Measurements from ENCODE around the gene CILP2. TPM values are rescaled to one million over a fixed set of nuclear protein-coding genes. Genes with fewer than 3 reads are reported as not detected.

CILP2 gene
- polyA plus RNA-seq, 4 donors, result 0.13 to 0.20 (median 0.16) TPM

DNA sequence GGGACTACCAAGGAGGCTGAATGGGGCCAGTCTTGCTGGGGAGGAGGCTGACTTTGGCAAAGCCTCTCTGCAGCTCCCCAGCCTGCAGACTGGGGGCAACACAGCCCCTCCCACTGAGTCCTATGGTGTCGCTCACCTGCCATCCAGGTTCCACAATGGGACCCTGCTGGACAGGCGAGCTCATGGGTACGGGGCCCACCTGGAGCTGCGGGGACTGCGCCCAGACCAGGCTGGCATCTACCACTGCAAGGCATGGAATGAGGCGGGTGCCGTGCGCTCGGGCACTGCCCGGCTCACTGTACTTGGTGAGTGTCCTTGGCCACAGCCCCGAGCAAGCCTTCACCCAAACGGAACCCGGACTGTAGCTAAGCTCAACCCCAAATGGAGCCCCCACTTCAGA, 5.0 kb downstream of the CILP2 start:
- no peak for DNase-seq (ENCODE audit: low read depth in 4 of 4, low spot score in 3 of 4)

DNA sequence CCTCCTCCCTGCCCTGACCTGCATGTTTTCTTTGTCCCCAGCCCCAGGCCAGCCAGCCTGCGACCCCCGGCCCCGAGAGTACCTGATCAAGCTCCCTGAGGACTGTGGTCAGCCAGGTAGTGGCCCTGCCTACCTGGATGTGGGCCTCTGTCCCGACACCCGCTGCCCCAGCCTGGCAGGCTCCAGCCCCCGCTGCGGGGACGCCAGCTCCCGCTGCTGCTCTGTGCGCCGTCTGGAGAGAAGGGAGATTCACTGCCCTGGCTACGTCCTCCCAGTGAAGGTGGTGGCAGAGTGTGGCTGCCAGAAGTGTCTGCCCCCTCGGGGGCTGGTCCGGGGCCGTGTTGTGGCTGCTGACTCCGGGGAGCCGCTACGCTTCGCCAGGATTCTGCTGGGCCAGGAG, 5.6 kb downstream of the CILP2 start:
- no peak for DNase-seq (ENCODE audit: low read depth in 4 of 4, low spot score in 3 of 4)

DNA sequence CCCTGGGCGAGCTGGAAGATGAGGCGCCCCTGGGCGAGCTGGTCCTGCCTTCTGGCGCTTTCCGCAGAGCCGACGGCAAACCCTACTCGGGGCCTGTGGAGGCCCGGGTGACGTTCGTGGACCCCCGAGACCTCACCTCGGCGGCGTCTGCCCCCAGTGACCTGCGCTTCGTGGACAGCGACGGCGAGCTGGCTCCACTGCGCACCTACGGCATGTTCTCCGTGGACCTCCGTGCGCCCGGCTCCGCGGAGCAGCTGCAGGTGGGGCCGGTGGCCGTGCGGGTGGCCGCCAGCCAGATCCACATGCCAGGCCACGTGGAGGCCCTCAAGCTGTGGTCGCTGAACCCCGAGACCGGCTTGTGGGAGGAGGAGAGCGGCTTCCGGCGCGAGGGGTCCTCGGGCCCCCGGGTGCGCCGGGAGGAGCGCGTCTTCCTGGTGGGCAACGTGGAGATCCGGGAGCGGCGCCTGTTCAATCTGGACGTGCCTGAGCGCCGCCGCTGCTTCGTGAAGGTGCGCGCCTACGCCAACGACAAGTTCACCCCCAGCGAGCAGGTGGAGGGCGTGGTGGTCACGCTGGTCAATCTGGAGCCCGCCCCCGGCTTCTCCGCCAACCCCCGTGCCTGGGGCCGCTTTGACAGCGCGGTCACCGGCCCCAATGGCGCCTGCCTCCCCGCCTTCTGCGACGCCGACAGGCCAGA, 6.3 kb downstream of the CILP2 start:
- no peak for DNase-seq (ENCODE audit: low read depth in 4 of 4, low spot score in 3 of 4)

DNA sequence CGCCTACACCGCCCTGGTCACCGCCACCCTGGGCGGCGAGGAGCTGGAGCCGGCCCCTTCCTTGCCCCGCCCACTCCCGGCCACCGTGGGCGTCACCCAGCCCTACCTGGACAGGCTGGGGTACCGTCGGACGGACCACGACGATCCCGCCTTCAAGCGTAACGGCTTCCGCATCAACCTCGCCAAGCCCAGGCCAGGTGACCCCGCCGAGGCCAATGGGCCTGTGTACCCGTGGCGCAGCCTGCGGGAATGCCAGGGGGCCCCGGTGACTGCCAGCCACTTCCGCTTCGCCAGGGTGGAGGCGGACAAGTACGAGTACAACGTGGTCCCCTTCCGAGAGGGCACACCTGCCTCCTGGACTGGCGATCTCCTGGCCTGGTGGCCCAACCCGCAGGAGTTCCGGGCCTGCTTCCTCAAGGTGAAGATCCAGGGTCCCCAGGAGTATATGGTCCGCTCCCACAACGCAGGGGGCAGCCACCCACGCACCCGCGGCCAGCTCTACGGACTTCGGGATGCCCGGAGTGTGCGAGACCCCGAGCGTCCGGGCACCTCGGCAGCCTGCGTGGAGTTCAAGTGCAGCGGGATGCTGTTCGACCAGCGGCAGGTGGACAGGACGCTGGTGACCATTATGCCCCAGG, 7.0 kb downstream of the CILP2 start:
- DNase-seq (ENCODE audit: low read depth in 4 of 4, low spot score in 3 of 4), result no peak

DNA sequence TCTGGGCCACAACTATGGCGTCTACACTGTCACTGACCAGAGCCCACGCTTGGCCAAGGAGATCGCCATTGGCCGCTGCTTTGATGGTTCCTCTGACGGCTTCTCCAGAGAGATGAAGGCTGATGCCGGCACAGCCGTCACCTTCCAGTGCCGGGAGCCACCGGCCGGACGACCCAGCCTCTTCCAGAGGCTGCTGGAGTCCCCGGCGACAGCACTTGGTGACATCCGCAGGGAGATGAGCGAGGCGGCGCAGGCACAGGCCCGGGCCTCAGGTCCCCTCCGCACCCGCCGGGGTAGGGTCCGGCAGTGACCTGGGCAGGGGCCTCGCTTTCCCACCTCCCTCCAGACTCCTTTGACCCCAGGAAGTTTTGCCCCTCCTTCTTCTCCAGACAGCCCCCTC, 7.6 kb downstream of the CILP2 start:
- DNase-seq (ENCODE audit: low read depth in 4 of 4, low spot score in 3 of 4), result no peak

DNA sequence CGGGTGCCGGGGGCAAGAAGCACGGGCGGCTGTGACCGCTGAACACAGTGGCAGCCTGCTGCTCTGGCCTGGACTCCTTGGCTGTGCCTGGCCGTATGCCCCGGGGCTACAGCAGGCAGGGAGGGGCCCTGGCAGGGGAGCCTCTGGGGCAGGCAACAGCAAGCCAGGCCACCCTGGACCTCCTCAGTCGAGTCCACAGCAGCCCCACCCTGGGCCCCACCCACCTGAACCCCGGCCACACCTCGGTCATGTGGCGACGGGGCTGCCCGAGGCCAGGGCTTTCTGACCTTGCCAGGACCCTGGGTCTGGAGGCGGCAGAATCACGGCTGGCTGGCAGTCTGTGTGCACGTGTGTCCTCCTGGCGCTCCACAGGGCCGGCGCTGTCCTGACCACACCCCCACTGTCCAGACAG, 8.7 kb downstream of the CILP2 start:
- DNase-seq (ENCODE audit: low read depth in 4 of 4, low spot score in 3 of 4), result no peak

DNA sequence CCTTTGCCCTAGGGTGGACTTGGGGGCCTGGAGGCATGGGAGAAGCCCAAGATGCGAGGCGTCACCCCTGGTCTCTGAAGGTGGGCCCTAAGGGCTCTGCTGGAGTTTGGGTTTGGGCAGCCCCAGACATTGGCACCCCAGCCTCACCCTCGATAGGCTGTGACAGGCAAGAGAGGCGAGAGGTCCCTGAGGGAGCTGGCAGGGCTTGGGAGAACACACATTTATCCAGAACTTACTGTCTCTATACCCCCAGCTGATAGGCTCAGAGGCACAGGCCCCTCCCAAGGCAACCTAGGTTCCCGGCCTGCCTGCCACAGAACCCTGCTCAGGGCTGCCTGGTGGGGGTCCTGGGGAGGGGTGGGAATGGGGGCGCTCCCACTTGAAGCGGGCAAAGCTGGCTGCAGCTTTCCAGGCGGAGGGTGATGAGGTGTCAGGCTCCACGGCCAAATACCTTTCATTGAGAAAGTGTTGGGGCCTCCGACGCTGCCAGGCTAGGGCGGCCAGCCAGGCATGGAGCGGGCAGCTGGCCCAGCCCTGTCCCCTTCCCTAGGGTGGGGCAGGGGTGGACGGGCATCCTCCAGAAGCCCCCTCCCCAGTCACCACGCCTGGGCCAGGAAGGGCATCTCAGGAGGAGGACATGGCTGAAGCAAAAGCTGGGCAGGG, 9.7 kb downstream of the CILP2 start:
- DNase-seq (ENCODE audit: low read depth in 4 of 4, low spot score in 3 of 4), result no peak

DNA sequence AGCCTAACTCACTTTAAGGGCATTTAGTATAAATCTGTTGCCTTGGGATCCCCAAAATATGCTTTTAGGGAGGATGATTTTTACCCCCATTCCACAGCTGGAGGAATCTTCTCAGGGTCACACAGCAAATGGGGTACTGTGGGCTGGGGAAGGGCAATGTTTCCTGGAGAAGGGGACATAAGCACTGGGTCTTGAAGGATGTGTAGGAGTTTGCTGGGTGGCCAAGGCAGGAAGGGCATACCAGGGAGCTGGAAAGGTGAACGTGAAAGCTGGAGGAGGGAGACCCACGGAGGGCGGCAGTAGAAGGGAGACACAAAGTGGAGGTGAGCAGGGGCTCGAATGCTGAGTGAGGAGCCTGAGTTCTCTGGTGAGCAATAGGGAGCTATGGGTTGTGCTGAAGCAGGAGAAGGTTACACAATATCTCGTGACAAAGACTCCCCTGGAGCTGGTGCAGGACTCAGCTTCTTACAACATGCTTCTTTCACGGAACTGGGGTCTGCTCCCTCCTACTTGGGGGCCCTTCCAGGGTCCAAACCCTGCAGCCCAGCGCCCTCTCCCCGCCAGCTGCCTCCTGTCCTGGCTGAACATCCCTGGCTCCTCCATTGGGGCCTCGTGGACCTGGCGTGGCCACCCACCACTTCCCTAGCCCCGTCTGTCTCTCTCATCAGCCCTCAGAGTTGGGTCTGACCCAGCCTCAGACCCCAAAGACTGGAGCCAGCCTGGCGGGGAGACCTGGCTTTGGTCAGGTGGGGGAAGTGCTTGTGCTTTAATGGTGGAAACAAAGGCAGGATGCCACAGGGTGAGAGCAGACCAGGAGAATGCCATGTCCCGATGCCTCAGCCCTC, 11.1 kb downstream of the CILP2 start:
- DNase-seq (ENCODE audit: low read depth in 4 of 4, low spot score in 3 of 4), result no peak

DNA sequence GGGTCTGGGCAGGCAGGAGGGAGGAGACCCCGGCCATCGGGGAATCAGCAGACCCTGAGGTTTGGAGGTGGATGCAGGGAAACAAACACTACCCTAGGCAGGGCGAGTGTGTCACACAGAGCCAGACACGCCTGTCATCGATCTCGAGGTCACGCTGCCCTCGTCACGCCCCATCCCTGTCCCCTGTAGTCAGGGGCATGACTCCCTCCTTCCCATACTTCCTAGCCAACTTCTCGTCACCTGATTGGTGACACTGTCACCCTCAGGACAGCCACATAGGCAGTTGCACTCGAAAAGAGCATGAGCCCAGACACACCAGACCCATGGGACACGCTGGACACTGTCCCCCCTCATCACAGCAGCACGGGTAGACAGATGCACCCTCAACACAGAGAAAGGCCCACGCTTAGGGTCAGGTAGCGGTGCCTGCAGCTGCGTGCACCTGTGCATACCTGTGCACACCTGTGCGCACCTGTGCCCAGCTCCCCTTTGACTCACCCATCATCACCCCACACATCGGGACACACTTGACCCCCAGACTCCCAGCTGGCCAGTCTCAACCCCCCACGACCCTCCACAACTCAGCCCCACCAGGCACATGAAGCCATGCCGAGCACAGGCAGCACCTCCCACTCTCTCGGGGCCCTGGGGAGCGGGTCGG, 11.9 kb downstream of the CILP2 start:
- DNase-seq (ENCODE audit: low read depth in 4 of 4, low spot score in 3 of 4), result no peak

DNA sequence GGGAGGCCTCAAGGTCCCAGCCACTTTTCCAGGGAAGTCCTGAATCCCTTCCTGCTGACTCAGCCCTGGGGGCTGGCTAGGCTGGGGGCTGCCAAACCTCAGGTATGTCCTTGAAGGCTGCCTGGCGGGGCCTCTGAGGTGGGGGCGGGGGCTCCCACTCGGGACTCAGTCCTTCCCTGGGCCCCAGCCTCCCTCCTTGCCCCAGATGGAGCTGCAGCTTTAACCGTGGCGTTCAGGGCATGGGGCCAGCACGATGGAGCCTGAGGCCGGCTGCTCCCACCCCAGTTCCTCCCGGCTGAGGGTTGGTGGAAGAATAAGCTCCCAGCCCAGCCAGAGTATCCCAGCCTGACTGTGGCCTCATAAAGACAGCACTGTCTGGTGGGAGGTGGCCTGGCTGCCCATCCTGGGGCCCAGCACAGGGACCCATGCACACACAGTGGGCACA, 12.4 kb downstream of the CILP2 start:
- DNase-seq (ENCODE audit: low read depth in 4 of 4, low spot score in 3 of 4), result no peak

DNA sequence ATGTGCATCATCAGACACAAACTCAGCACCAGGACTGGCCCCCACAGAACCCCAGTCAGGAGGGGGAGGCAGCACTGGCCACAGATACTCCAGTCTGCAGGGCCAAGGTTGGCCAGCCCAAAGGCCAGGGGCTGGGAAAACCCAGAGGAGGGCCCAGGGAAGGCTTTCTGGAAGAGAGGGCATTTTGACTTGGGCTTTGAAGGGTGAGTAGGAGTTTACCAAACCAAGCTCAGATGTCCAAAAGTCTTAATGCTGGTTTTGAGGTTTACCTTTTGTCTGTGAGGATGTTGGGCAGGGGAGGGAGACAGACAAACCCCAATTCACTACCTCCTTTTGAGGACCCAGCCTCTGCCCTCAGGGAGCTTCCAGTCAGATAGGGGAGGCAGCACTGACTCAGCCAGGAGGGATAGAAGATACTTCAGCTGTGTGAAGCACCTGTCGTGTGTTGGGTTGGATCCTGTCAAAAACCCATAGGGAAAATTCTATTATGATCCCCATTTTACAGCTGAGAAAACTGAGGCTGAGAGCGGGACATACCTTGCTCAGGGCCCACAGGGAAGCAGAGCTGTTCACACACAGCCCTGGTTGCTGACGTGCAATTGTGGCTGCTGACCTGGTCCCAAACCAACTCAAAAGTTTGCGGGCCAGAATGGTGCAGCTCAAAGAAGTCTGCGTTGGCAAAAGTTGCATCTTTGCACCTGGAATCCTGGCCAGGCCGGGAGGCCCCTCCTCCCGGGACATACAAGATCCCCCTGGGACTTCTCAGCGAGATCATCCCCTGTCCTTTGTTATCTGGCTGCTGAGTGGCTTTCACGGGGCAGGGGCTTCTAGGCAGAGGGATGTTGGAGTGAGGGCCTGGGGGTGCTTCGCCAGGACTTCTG, 13.1 kb downstream of the CILP2 start:
- no peak for DNase-seq (ENCODE audit: low read depth in 4 of 4, low spot score in 3 of 4)

DNA sequence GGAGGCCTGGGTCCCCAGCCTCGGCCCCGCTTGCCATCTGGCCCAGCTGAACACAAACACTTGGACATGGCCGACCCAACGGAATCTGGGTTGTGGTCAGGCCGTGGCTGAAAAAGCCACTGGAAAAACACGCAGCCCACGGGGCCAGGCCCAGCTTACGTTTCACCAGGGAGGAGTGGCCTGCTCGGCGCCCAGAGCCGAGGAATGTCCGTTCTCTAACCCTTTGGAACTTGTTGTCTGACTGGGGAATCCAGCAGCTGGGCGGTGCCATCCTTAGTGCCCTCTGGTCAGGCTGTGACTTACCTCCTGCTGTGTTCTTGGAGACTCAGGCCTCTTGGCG, 13.8 kb downstream of the CILP2 start:
- DNase-seq (ENCODE audit: low read depth in 4 of 4, low spot score in 3 of 4), result no peak

DNA sequence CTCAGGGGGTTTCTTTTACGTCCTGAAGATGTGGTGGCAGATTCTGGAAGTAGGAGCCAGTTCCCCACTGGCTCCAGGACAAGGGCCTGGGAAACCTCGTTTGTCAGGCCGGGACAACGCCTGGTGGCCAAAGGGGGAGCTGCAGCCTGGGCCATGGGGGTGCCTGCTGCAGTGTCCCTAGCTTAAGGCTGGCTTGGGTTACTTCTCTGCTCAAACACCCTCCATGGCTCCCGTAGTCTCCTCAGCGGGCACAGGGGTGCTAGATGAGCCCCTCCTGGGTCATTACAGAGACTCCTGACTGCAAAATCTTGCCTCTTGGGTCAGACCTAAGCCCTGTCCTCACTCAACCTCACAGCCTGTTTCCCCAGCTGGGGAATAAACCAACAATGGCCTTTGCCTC, 14.7 kb downstream of the CILP2 start:
- DNase-seq (ENCODE audit: low read depth in 4 of 4, low spot score in 3 of 4), result no peak

DNA sequence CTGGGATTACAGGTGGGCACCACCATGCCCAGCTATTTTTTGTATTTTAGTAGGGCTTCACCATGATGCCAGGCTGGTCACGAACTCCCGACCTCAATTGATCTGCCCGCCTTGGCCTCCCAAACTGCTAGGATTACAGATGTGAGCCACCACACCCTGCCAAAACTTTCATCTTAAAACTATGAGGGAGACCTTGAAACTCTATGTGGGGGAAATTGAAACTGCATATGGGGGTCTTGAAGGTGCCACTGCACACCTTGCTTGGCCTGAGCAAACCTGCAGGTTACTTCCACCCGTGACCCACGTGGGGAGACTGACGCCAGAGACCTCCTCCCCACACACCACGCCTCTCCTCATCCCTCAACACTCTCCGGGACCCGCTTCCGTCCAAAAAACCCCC, 15.6 kb downstream of the CILP2 start:
- DNase-seq (ENCODE audit: low read depth in 4 of 4, low spot score in 3 of 4), result no peak

DNA sequence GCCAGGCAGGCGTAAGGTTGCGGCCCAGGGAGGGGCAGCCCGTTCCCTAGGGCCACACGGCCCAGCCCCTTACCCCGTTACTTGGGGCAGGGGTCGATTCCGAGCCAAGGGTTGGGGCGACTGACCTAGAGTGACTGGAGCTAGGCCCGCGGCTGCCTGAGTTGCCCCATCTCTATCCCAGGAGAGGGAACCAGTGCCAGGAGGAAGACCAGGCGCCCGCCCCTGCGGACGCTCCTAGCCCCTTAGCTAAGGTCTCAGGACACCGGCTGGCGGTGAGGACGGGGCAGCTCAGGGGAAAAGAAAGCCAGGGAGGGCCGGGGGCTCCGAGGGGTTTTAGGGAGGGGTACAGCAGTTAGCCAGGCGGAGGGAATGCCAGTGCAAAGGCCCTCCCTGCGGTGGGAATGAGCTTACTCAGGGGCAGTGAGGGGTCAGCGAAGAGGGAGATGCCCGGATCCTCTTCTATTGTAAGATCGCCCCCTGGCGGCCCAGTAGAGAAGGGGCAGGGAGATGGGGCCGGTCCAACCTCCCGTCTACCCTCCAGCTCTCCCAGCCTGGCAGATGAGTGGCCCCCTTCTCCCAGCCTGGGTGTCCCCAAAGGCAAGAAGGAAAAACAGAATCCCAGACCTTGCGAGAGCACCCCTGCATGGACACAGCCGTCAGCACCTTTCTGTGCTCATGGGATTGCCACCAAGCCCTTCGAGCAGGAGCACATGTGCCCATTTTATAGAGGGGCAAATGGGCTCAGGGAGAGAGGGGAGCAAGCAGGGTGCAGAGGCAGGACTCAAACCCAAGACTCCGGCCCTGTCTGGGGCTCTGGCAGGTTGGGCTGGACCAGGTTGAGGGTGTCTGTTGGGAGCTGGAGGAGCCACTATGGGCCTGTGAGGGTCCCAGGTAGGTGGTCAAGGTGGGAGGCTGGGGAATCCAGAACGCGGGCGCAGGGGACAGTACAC, 16.3 kb downstream of the CILP2 start:
- no peak for DNase-seq (ENCODE audit: low read depth in 4 of 4, low spot score in 3 of 4)

DNA sequence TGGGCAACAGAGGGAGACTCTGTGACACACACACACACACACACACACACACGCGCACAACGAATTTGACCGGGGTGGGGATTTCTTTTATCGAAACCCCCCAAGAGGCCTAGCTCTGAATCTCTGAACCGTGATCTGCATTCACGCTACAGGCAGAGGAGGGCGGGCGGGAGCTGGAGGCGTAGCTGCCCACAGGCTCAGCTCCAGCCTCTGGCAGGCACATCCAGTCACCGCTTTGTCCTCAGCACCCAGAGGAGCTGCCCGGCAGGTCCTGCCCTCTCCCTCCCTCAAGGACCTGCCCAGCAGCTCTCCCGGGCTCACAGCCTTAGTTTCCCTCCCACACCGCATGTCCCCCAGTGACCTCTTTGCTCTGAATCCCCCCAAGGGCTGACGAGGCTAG, 20.0 kb downstream of the CILP2 start:
- DNase-seq (ENCODE audit: low read depth in 4 of 4, low spot score in 3 of 4), result no peak

DNA sequence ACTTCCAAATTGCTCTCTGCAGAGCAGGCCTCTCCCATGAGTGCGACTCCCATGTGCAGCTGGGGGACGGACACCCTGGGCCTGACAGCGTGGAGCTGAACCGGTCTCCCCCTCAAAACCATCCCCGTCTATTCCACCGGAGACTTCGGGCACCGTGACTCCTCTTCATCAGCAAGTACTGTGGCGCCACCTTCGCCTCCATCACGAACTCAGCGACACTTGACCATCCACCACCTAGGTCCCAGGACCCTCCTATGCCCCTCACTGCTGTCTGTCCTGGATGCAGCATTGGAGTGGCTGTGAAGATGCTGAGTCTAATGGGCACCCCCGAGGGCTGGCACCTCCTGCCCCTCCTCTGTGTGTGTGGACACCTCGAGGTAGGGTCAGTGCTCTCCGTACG, 20.6 kb downstream of the CILP2 start:
- DNase-seq (ENCODE audit: low read depth in 4 of 4, low spot score in 3 of 4), result no peak

DNA sequence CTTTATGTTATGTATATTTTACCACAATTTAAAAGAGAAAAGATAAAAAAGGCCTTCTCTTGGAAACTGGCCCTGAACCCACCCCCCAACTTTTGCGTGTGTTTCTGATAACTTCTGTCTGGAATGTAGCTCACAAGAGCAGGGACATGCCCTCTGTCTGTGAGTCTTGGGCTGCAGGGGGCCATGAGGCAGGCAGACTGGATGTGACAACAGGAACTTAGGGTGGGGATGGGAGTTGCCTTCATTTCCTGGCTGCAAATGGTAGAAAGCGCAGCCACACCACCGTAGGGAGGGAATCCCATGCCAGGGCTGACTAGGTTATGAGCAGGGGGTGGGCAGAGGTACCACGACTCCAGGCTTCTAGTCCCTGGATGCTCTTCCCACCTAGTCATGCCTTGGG, 21.9 kb downstream of the CILP2 start:
- no peak for DNase-seq (ENCODE audit: low read depth in 4 of 4, low spot score in 3 of 4)

All from left renal pelvis (tissue), 4 donors.